GM12878 (cell line): ENCODE data around the gene ITGA1. TPM values are rescaled to one million over a fixed set of nuclear protein-coding genes. Genes with fewer than 3 reads are reported as not detected.

Experiments
- ATAC-seq: fragments of 200-7000 bp; cut with Tn5 transposase; 3 replicates; pipeline ENCODE4 v1.9.1; 2020; ENCODE audit warnings: mild to moderate bottlenecking, moderate library complexity
- BruUV-seq: library from RNA; stranded (reverse); fragments of 400-500 nt; replicated peaks from 2 replicates; lab custom pipeline; 2021; lab: Mats Ljungman, UMichigan
- CTCF ChIA-PET: fragments of 300-600 bp; sonication (Branson Sonifier 250); formaldehyde crosslinking; extraction: SDS; loops from one replicate; lab custom pipeline; 2021; ENCODE audit warnings: inconsistent platforms; lab: Yijun Ruan, JAX
- POLR2A ChIA-PET: fragments of 350-600 bp; formaldehyde crosslinking; extraction: SDS; loops from one replicate; lab custom pipeline; 2021; ENCODE audit warnings: inconsistent platforms; lab: Charles Lee
- RAD21 ChIA-PET: fragments of 300-600 bp; sonication (Branson Sonifier 250); formaldehyde crosslinking; loops from one replicate; lab custom pipeline; 2023; ENCODE audit warnings: antibody characterized with exemption; ENCODE audit not compliant: unreplicated experiment; lab: Charles Lee
- SMC1A ChIA-PET: fragments of 300-600 bp; sonication (Branson Sonifier 250); formaldehyde crosslinking; loops from one replicate; lab custom pipeline; 2023; ENCODE audit not compliant: unreplicated experiment, uncharacterized antibody; lab: Charles Lee
- DNase-seq: peaks from one replicate; pipeline ENCODE4 v3.0.0-alpha.2; 2011; ENCODE audit warnings: low read depth, low spot score
- FAIRE-seq: peaks from 3 replicates; lab custom pipeline; 2011; peaks lifted over from hg19 to GRCh38; lab: Jason Lieb, UNC
- H2AFZ ChIP-seq: 2 replicates; pipeline ENCODE4 v1.6.0; 2011; ENCODE audit warnings: low read depth, low read length, control low read depth; ENCODE audit not compliant: control insufficient read depth
- H3K27ac ChIP-seq: 2 replicates; pipeline ENCODE4 v1.5.1; 2011; ENCODE audit warnings: control low read depth; ENCODE audit not compliant: control insufficient read depth, insufficient read depth
- H3K27me3 ChIP-seq, 2 experiments: replicated peaks in 1 of 2; 2 replicates each; pipeline versions ENCODE4 v1.6.0 to v1.6.1; 2011; ENCODE audit warnings: low read length in 1 of 2; ENCODE audit not compliant: control insufficient read depth in 2 of 2, insufficient read depth in 2 of 2
- H3K36me3 ChIP-seq, 2 experiments: 2 replicates each; pipeline ENCODE4 v1.5.1; 2011; ENCODE audit warnings: low read length in 1 of 2; ENCODE audit not compliant: control insufficient read depth in 2 of 2, insufficient read depth in 2 of 2
- H3K4me1 ChIP-seq: 2 replicates; pipeline ENCODE4 v1.6.1; 2011; ENCODE audit warnings: mild to moderate bottlenecking, low read length, moderate library complexity, mixed read lengths; ENCODE audit not compliant: control insufficient read depth, insufficient read depth
- H3K4me2 ChIP-seq: 2 replicates; pipeline ENCODE4 v1.6.0; 2011; ENCODE audit warnings: control low read depth; ENCODE audit not compliant: control insufficient read depth, insufficient read depth
- H3K4me3 ChIP-seq: fragments of 200-600 bp; sonication (generic); 2 replicates; pipeline ENCODE4 v1.5.1; 2016
- H3K79me2 ChIP-seq: 2 replicates; pipeline ENCODE4 v1.6.0; 2011; ENCODE audit warnings: low read length; ENCODE audit not compliant: control insufficient read depth, insufficient read depth
- H3K9ac ChIP-seq: 2 replicates; pipeline ENCODE4 v1.8.0; 2011; ENCODE audit warnings: low read length, control low read depth, mixed read lengths; ENCODE audit not compliant: control insufficient read depth, insufficient read depth
- H3K9me3 ChIP-seq: replicated peaks from 3 replicates; pipeline ENCODE4 v1.5.1; 2011; ENCODE audit warnings: mild to moderate bottlenecking, low read length; ENCODE audit not compliant: control insufficient read depth, insufficient read depth
- H4K20me1 ChIP-seq: 2 replicates; pipeline ENCODE4 v1.6.0; 2011; ENCODE audit not compliant: control insufficient read depth, insufficient read depth
- CEBPZ ChIP-seq: fragments of 150-350 bp; IDR thresholded peaks from 2 replicates; pipeline ENCODE4 v1.6.1; 2016; ENCODE audit warnings: low read depth, low read length
- E2F8 ChIP-seq: fragments of 450-650 bp; IDR thresholded peaks from 2 replicates; pipeline ENCODE4 v1.6.1; 2018; ENCODE audit warnings: mild to moderate bottlenecking, low read depth, moderate library complexity; ENCODE audit not compliant: partially characterized antibody
- FOXM1 ChIP-seq: IDR thresholded peaks from 2 replicates; pipeline ENCODE4 v1.6.1; 2012; ENCODE audit warnings: low read depth, mild to moderate bottlenecking, inconsistent platforms, low read length, moderate library complexity
- LARP7 ChIP-seq: fragments of 450-650 bp; IDR thresholded peaks from 2 replicates; pipeline ENCODE4 v1.6.1; 2017; ENCODE audit warnings: mild to moderate bottlenecking
- MEF2A ChIP-seq: IDR thresholded peaks from 2 replicates; pipeline ENCODE4 v1.6.1; 2011; ENCODE audit warnings: low read depth, mild to moderate bottlenecking, low read length, moderate library complexity; ENCODE audit not compliant: insufficient read depth
- RBBP5 ChIP-seq: fragments of 200-600 bp; sonication (generic); conservative IDR thresholded peaks from 2 replicates; pipeline ENCODE4 v1.6.1; 2016
- SMC3 ChIP-seq: IDR thresholded peaks from 2 replicates; pipeline ENCODE4 v1.6.1; 2011; ENCODE audit warnings: low read length, improper control_type of control experiment, borderline replicate concordance
- TCF3 ChIP-seq: IDR thresholded peaks from 2 replicates; pipeline ENCODE4 v1.6.1; 2012; ENCODE audit warnings: low read depth, mild to moderate bottlenecking, low read length, borderline replicate concordance; ENCODE audit not compliant: insufficient read depth
- USF1 ChIP-seq: IDR thresholded peaks from 2 replicates; pipeline ENCODE4 v1.6.1; 2011; ENCODE audit warnings: borderline replicate concordance, low read depth, mild to moderate bottlenecking, moderate library complexity, mixed read lengths, low read length; ENCODE audit not compliant: insufficient read depth; ENCODE audit errors: extremely low read length
- USF2 ChIP-seq: IDR thresholded peaks from 2 replicates; pipeline ENCODE4 v1.6.1; 2011; ENCODE audit warnings: low read depth, low read length, improper control_type of control experiment, borderline replicate concordance
- ZNF24 ChIP-seq: fragments of 450-650 bp; IDR thresholded peaks from 2 replicates; pipeline ENCODE4 v1.6.1; 2017; ENCODE audit warnings: antibody characterized with exemption, mild to moderate bottlenecking
- WGBS: methylation state at CpG from one replicate; pipeline ENCODE4 v1.1.6; 2016; ENCODE audit warnings: low lambda C conversion rate; ENCODE audit not compliant: insufficient replicate concordance, insufficient coverage; ENCODE audit errors: missing lambda C conversion rate; 5-methylcytosine and 5-hydroxymethylcytosine counted together
- in situ Hi-C: fragments of 300-500 bp; cut with MboI; formaldehyde crosslinking; loops from 9 replicates; pipeline ENCODE4 v1.14.3; 2018; ENCODE audit warnings: mixed read lengths
- intact Hi-C: fragments of 100-400 bp; cut with micrococcal nuclease; formaldehyde crosslinking; loops from one replicate; pipeline ENCODE4 v1.14.2; 2022; ENCODE audit not compliant: unreplicated experiment
- polyA plus RNA-seq, 11 experiments: library from polyadenylated mRNA; depleted of rRNA in 4 of 11; unstranded in 6 of 11; stranded (reverse) in 5 of 11; fragments of >200 nt; fragmentation: Nextera tagmentation in 4 of 11; fragmentation: Illumina TruSeq in 1 of 11; extraction: Ambion mirVana in 4 of 11; extraction: Trizol in 1 of 11; gene quantifications; 1 replicate in 1 of 11; 2 replicates in 10 of 11; pipeline versions ENCODE4 v1.2.1 to v1.2.3, GENCODE V29; 2011 to 2016; ENCODE audit warnings: inconsistent platforms in 2 of 11, missing spikeins in 2 of 11, low read depth in 1 of 11
- total RNA-seq, 4 experiments: library from RNA; depleted of rRNA in 3 of 4; stranded (reverse); fragments of >200 nt in 3 of 4; fragmentation: Illumina TruSeq in 1 of 4; extraction: Trizol in 1 of 4; gene quantifications; 2 replicates each; pipeline versions ENCODE4 v1.2.1 to v1.2.3, GENCODE V29; 2013 to 2021

ITGA1 gene
- total and polyA plus RNA-seq, 10 of the 15 experiments (the other 5 are each of a cell fraction or from before 2014, with no cell fraction given): 0.02 to 0.56 (median 0.19) TPM

GRCh38 chr5:52751137-52751536 is 36.6 kb upstream of the ITGA1 start:
- Histone ChIP-seq H3K4me1 (no peaks in the 10 kb centered on the region; the same call in 1 of the 2 replicates), H4K20me1 (no peaks in the 10 kb centered on the region), H3K9me3 (no peaks in the 10 kb centered on the region), H3K4me3 (no peak overlapping the region), H3K4me2 (no peak overlapping the region), H3K9ac (no peak overlapping the region), H2AFZ (no peak overlapping the region), H3K27ac (no peak overlapping the region), H3K79me2 (no peaks in the 10 kb centered on the region), H3K36me3 (no peaks in the 10 kb centered on the region), H3K27me3 (no peaks in the 10 kb centered on the region; a peak in 2 of 4 replicates)
- SMC1A ChIA-PET: no interaction called here
- TF ChIP-seq LARP7 (no peak), FOXM1 (no peak), USF1 (no peak), ZNF24 (no peak), E2F8 (no peak), CEBPZ (no peak), RBBP5 (no peak), TCF3 (no peak), MEF2A (no peak), SMC3 (no peak), USF2 (no peak)
- in situ Hi-C loops: no loop called here
- BruUV-seq: no TSS peak
- no peak for FAIRE-seq
- ATAC-seq: no peak
- POLR2A ChIA-PET: no interaction called here
- intact Hi-C loops: no loop called here
- no peak for DNase-seq
- WGBS: 0% methylated on average over 1 of the region's 1 CpG
- RAD21 ChIA-PET: no interaction called here
- CTCF ChIA-PET: no interaction called here
